Astrocyte (in vitro differentiated cells and primary cell): ENCODE results near the gene CLEC14A.

Experiments used
- CTCF ChIP-seq: IDR thresholded peaks from 2 replicates; pipeline ENCODE4 v1.5.1; 2011; ENCODE audit warnings: low read depth, mild to moderate bottlenecking, inconsistent platforms, low read length, moderate library complexity; ENCODE audit not compliant: insufficient read depth
- EZH2 ChIP-seq: IDR thresholded peaks from 2 replicates; pipeline ENCODE4 v1.6.1; 2012; ENCODE audit warnings: mild to moderate bottlenecking, low read length, inconsistent platforms; ENCODE audit not compliant: insufficient read depth

GRCh38 chr14:38208618-38209562 lies 47.0 kb downstream of the CLEC14A start:
- no peak for TF ChIP-seq CTCF
- TF ChIP-seq EZH2, result peak; percentile 8
